ENCODE results near the gene SLMAP. TPM values are rescaled to one million over a fixed set of nuclear protein-coding genes. Genes with fewer than 3 reads are reported as not detected.

The SLMAP gene
- total RNA-seq, 1 donor from 2014 or later, result 57.1 TPM

GRCh38 chr3:57737840-57738239 is 18.3 kb upstream of the SLMAP start:
- H3K27me3 Mint-ChIP-seq, result no peaks in the 10 kb centered on the region
- no peak overlapping the region for H3K27ac Mint-ChIP-seq
- POLR2A ChIA-PET, result no interaction called here
- no peak for DNase-seq
- ATAC-seq (ENCODE audit: low read depth), result no peak
- TF ChIP-seq CTCF (IDR thresholded peaks at IDR 0.05), result no peak
- no peaks in the 10 kb centered on the region for H3K4me1 Mint-ChIP-seq
- intact Hi-C loops (cut with micrococcal nuclease), result no loop called here
- H3K9me3 Mint-ChIP-seq, result no peaks in the 10 kb centered on the region
- CTCF ChIA-PET, result no interaction called here
- no peak overlapping the region for H3K4me3 Mint-ChIP-seq
- no peaks in the 10 kb centered on the region for H3K36me3 Mint-ChIP-seq (ENCODE audit: low read depth)

- no peak overlapping the region for H3K4me3 Mint-ChIP-seq
- no peak for ATAC-seq (ENCODE audit: low read depth)
- DNase-seq, result no peak
- no peaks in the 10 kb centered on the region for H3K36me3 Mint-ChIP-seq (ENCODE audit: low read depth)
- no peaks in the 10 kb centered on the region for H3K27me3 Mint-ChIP-seq
- H3K27ac Mint-ChIP-seq, result no peak overlapping the region
- POLR2A ChIA-PET, result no interaction called here
- no peaks in the 10 kb centered on the region for H3K9me3 Mint-ChIP-seq
- H3K4me1 Mint-ChIP-seq, result no peaks in the 10 kb centered on the region
- intact Hi-C loops (cut with micrococcal nuclease), result no loop called here
- TF ChIP-seq CTCF (IDR thresholded peaks at IDR 0.05), result no peak
- CTCF ChIA-PET, result no interaction called here
These were observed 17.7 kb upstream of the SLMAP start for GRCh38 chr3:57738391-57738790.

GRCh38 chr3:57740027-57740426 is 16.1 kb upstream of the SLMAP start:
- no peak overlapping the region for H3K4me3 Mint-ChIP-seq
- no peaks in the 10 kb centered on the region for H3K36me3 Mint-ChIP-seq (ENCODE audit: low read depth)
- ChIA-PET CTCF (no interaction called here), POLR2A (no interaction called here)
- TF ChIP-seq CTCF (IDR thresholded peaks at IDR 0.05), result no peak
- no peaks in the 10 kb centered on the region for H3K9me3 Mint-ChIP-seq
- DNase-seq, result no peak
- intact Hi-C loops (cut with micrococcal nuclease), result no loop called here
- no peaks in the 10 kb centered on the region for H3K27me3 Mint-ChIP-seq
- H3K4me1 Mint-ChIP-seq, result no peaks in the 10 kb centered on the region
- no peak overlapping the region for H3K27ac Mint-ChIP-seq
- ATAC-seq (ENCODE audit: low read depth), result no peak

GRCh38 chr3:57743496-57743895 is 12.6 kb upstream of the SLMAP start:
- Mint-ChIP-seq H3K27ac (no peak overlapping the region), H3K4me1 (no peaks in the 10 kb centered on the region), H3K4me3 (no peak overlapping the region), H3K27me3 (no peaks in the 10 kb centered on the region), H3K36me3 (ENCODE audit: low read depth) (no peaks in the 10 kb centered on the region), H3K9me3 (no peaks in the 10 kb centered on the region)
- CTCF ChIA-PET, result no interaction called here
- no peak for TF ChIP-seq CTCF (IDR thresholded peaks at IDR 0.05)
- POLR2A ChIA-PET, result no interaction called here
- intact Hi-C loops (cut with micrococcal nuclease), result no loop called here
- ATAC-seq (ENCODE audit: low read depth) (no peak), DNase-seq (no peak)

GRCh38 chr3:57745101-57745500 is 11.0 kb upstream of the SLMAP start:
- H3K4me3 Mint-ChIP-seq, result no peak overlapping the region
- DNase-seq (no peak), ATAC-seq (ENCODE audit: low read depth) (no peak)
- ChIA-PET POLR2A (no interaction called here), CTCF (no interaction called here)
- no peaks in the 10 kb centered on the region for H3K36me3 Mint-ChIP-seq (ENCODE audit: low read depth)
- H3K9me3 Mint-ChIP-seq, result no peaks in the 10 kb centered on the region
- H3K4me1 Mint-ChIP-seq, result no peaks in the 10 kb centered on the region
- no peaks in the 10 kb centered on the region for H3K27me3 Mint-ChIP-seq
- no peak overlapping the region for H3K27ac Mint-ChIP-seq
- no peak for TF ChIP-seq CTCF (IDR thresholded peaks at IDR 0.05)
- intact Hi-C loops (cut with micrococcal nuclease), result no loop called here

Data from activated B cell treated with CpG ODN at 0.5 μM for 24 hours (primary cell).